Activated naive CD8-positive, alpha-beta T cell treated with anti-CD3 and anti-CD28 coated beads, Interleukin-2, amount 50 U/mL, for 24 hours (primary cell): Measurements from ENCODE around the gene JMJD1C.
A peak's percentile ranks its signal among the peaks of the same experiment; 100 is the strongest.
"Not testable (repeated sequence)": the region's sequence is repeated elsewhere in the genome, so short reads cannot be mapped to it uniquely, and the experiment has no call there.

ENCODE experiments used
- ATAC-seq: fragments of 150-1000 bp; cut with Tn5 transposase; one replicate; pipeline ENCODE4 v1.10.0; 2021
- DNase-seq: peaks from one replicate; pipeline ENCODE4 v3.0.0; 2021
- H3K27ac Mint-ChIP-seq: one replicate; pipeline ENCODE4 v1.8.0; 2021; ENCODE audit warnings: mild to moderate bottlenecking, mixed read lengths
- H3K27me3 Mint-ChIP-seq: one replicate; pipeline ENCODE4 v1.8.0; 2021; ENCODE audit warnings: mixed read lengths
- H3K36me3 Mint-ChIP-seq: one replicate; pipeline ENCODE4 v1.8.0; 2021; ENCODE audit warnings: low read depth, mixed read lengths
- H3K4me1 Mint-ChIP-seq: one replicate; pipeline ENCODE4 v1.8.0; 2021; ENCODE audit warnings: mixed read lengths
- H3K4me3 Mint-ChIP-seq: one replicate; pipeline ENCODE4 v1.8.0; 2021; ENCODE audit warnings: mild to moderate bottlenecking, moderate library complexity, mixed read lengths
- H3K9me3 Mint-ChIP-seq: one replicate; pipeline ENCODE4 v1.8.0; 2021; ENCODE audit warnings: mixed read lengths

Gene JMJD1C

DNA sequence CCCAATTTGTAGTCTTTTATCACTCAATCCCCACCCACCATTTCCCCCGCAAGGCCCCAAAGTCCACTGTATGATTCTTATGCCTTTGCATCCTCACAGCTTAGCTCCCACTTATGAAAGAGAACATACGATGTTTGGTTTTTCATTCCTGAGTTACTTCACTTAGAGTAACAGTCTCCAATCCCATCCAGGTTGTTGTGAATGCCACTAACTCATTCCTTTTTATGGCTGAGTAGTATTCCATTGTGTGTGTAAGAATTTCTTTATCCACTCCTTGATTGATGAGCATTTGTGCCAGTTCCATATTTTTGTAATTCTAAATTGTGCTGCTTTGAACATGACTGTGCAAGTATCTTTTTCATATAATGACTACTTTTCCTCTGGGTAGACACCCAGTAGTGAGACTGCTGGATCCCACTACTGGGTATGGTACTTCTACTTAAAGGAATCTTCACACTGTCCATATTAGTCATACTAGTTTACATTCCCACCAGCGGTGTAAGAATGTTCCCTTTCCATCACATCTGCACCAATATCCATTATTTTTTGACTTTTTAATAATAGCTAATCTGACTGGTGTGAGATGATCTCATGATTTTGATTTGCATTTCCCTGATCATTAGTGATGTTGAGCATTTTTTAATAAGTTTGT is 152.6 kb downstream of the JMJD1C start:
- ATAC-seq (no peak), DNase-seq (no peak)
- Mint-ChIP-seq H3K27me3 (no peaks in the 10 kb centered on the region), H3K36me3 (no peaks in the 10 kb centered on the region), H3K4me3 (no peak overlapping the region), H3K9me3 (no peaks in the 10 kb centered on the region), H3K4me1 (no peaks in the 10 kb centered on the region), H3K27ac (no peak overlapping the region)

GRCh38 chr10:63308628-63309027 is 157.1 kb downstream of the JMJD1C start:
- H3K4me3 Mint-ChIP-seq: no peak overlapping the region
- no peak for ATAC-seq
- no peaks in the 10 kb centered on the region for H3K27me3 Mint-ChIP-seq
- H3K36me3 Mint-ChIP-seq: no peaks in the 10 kb centered on the region
- no peaks in the 10 kb centered on the region for H3K4me1 Mint-ChIP-seq
- DNase-seq: no peak
- no peak overlapping the region for H3K27ac Mint-ChIP-seq
- no peaks in the 10 kb centered on the region for H3K9me3 Mint-ChIP-seq

DNA sequence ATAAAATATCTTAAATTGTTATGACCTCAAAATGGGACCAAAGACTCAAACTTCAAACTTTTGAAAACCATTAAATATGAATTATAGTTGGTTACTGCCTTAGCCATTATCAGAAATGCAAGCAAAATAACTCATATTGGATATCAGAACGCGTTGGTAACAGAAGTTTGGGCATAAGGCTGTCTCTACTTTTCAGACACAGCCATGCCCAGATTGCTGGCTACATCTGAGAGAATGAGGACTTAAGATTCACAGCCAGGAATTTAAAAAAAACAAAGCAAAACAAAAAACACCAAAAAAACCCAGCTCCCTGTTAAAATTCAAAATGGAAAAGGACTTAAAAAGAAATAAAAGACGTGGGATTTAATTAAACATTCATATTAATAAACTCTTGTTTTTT is 161.6 kb downstream of the JMJD1C start:
- Mint-ChIP-seq H3K36me3 (no peaks in the 10 kb centered on the region), H3K4me3 (no peak overlapping the region), H3K27me3 (no peaks in the 10 kb centered on the region), H3K27ac (no peak overlapping the region), H3K9me3 (no peaks in the 10 kb centered on the region), H3K4me1 (peaks cover 3% of the 10 kb centered on the region)
- ATAC-seq (no peak), DNase-seq (no peak)

DNA sequence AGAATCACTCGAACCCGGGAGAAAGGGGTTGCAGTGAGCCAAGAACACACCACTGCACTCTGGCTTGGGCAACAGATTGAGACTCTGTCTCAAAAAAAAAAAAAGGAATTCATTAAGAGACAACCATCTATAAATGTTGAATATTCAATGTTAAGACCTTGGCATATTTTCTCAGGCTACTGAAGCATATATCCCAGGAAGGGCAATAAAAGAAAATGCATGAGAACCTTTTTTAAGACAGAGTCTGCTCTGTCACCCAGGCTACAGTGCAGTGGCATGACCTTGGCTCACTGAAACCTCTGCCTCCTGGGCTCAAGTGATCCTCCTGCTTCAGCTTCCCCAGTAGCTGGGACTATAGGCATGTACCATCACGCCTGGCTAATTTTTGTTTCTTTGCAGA is 165.0 kb downstream of the JMJD1C start:
- Mint-ChIP-seq H3K36me3 (no peaks in the 10 kb centered on the region), H3K9me3 (no peaks in the 10 kb centered on the region), H3K4me1 (peaks cover 3% of the 10 kb centered on the region), H3K4me3 (no peak overlapping the region), H3K27ac (no peak overlapping the region), H3K27me3 (no peaks in the 10 kb centered on the region)
- DNase-seq (no peak), ATAC-seq (no peak)

DNA sequence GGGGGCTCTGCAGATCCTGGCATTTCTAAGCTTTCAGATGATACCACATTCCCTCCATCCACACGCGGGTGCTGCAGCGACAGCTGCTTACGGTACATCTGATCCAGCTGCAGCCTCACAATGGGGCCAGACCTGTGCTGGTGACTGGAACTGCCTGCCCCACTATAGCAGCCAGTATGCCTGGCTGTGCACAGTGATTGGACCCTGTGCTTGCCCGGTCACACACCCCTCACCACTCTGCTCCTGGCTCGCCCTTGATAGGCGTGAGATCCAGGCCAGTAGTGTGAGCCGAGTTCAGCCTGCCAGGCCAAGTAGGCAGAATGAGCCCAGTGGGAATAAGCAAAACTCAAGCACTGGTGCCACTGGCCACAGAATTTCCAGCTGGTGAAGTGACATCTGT is 167.8 kb downstream of the JMJD1C start:
- no peak overlapping the region for H3K27ac Mint-ChIP-seq
- no peak overlapping the region for H3K4me3 Mint-ChIP-seq
- no peak for DNase-seq
- H3K36me3 Mint-ChIP-seq: peaks cover 2% of the 10 kb centered on the region
- H3K9me3 Mint-ChIP-seq: no peaks in the 10 kb centered on the region
- H3K4me1 Mint-ChIP-seq: peaks cover 4% of the 10 kb centered on the region
- H3K27me3 Mint-ChIP-seq: no peaks in the 10 kb centered on the region
- ATAC-seq: no peak

DNA sequence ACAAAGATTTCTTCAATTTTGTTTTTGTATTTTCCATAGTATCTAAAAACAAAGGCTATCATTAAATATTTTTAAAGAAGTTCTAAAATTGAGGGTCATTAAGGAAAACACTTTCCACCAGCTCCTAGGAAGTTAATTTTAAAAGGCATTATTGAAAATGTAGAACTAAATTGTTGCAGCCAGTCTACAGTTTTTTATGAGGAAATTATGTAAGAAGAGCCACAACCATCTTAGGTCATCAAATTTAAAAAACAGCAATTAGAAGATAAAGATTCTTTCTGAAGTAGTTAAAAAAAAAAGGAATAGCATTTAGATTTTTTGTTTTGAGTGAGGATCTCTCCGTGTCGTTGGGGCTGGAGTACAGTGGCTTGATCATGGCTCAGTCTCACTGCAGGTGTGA is 171.0 kb downstream of the JMJD1C start:
- ATAC-seq (no peak), DNase-seq (no peak)
- peaks cover 2% of the 10 kb centered on the region for H3K36me3 Mint-ChIP-seq
- H3K4me1 Mint-ChIP-seq: peaks cover 2% of the 10 kb centered on the region
- H3K4me3 Mint-ChIP-seq: no peak overlapping the region
- H3K27me3 Mint-ChIP-seq: no peaks in the 10 kb centered on the region
- H3K9me3 Mint-ChIP-seq: no peaks in the 10 kb centered on the region
- H3K27ac Mint-ChIP-seq: no peak overlapping the region

GRCh38 chr10:63292847-63293246 is 172.9 kb downstream of the JMJD1C start:
- H3K27me3 Mint-ChIP-seq, H3K4me1 Mint-ChIP-seq: not testable (repeated sequence)

GRCh38 chr10:63288170-63288569 is 177.6 kb downstream of the JMJD1C start:
- H3K27ac Mint-ChIP-seq: no peak overlapping the region
- peaks cover 2% of the 10 kb centered on the region for H3K36me3 Mint-ChIP-seq
- ATAC-seq (no peak), DNase-seq (no peak)
- H3K9me3 Mint-ChIP-seq: no peaks in the 10 kb centered on the region
- H3K27me3 Mint-ChIP-seq: no peaks in the 10 kb centered on the region
- H3K4me3 Mint-ChIP-seq: no peak overlapping the region
- H3K4me1 Mint-ChIP-seq: peaks cover 8% of the 10 kb centered on the region

More at GRCh38 chr10:63292847-63293246, 172.9 kb downstream of the JMJD1C start:
- not testable (repeated sequence) for DNase-seq, H3K27ac Mint-ChIP-seq, ATAC-seq, H3K4me3 Mint-ChIP-seq, H3K36me3 Mint-ChIP-seq, H3K9me3 Mint-ChIP-seq

DNA sequence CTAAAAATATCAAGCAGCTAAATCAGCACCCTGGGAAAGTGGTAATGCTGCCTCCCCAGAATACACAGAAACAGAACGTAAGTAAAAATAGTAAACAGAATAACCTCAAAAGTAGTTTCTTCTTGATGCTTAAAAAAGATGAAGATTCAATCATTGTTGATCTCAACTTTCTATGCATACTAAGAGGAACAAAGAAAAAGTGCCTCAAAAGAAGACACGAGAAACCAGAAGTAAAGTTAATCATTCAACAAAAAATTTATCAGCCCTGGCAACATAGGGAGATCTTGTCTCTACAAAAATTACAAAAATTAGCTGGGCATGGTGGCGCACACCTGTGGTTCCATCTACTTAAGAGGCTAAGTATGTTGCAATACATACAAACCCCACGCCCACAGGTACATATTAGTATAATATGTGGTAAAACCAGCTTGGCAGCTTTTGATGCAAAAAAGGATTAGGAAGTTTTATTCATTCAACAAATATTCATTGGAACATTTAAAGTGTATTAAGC is 179.0 kb downstream of the JMJD1C start:
- Mint-ChIP-seq H3K27ac (no peak overlapping the region), H3K4me3 (no peak overlapping the region), H3K36me3 (no peaks in the 10 kb centered on the region), H3K4me1 (peaks cover 6% of the 10 kb centered on the region), H3K27me3 (no peaks in the 10 kb centered on the region), H3K9me3 (no peaks in the 10 kb centered on the region)
- ATAC-seq: no peak
- no peak for DNase-seq

DNA sequence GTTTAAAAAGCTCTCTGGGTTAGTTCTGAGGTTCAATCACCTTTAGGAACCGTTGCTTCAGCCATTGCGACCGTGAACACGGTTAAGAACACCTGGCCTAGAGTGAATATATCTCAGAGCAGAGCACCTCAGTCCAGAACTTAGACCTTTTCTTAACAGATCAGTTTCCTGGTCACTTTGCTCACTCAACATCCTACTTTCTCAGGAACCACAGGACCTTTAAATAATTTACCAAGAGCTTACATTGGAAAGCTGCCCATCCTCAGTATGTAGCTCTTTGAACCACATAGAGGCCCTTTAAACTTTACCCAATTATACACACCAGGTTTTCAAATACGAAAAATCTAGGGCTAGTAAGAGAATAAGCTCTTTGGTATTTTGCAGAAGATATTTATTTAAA is 179.4 kb downstream of the JMJD1C start:
- DNase-seq (no peak), ATAC-seq (no peak)
- Mint-ChIP-seq H3K27me3 (no peaks in the 10 kb centered on the region), H3K4me3 (no peak overlapping the region), H3K9me3 (no peaks in the 10 kb centered on the region), H3K4me1 (peaks cover 6% of the 10 kb centered on the region), H3K27ac (no peak overlapping the region), H3K36me3 (no peaks in the 10 kb centered on the region)

- not testable (repeated sequence) for DNase-seq, H3K36me3 Mint-ChIP-seq, H3K27me3 Mint-ChIP-seq, H3K9me3 Mint-ChIP-seq, H3K27ac Mint-ChIP-seq, H3K4me1 Mint-ChIP-seq, ATAC-seq, H3K4me3 Mint-ChIP-seq
These were observed 181.9 kb downstream of the JMJD1C start for GRCh38 chr10:63283901-63284300.

DNA sequence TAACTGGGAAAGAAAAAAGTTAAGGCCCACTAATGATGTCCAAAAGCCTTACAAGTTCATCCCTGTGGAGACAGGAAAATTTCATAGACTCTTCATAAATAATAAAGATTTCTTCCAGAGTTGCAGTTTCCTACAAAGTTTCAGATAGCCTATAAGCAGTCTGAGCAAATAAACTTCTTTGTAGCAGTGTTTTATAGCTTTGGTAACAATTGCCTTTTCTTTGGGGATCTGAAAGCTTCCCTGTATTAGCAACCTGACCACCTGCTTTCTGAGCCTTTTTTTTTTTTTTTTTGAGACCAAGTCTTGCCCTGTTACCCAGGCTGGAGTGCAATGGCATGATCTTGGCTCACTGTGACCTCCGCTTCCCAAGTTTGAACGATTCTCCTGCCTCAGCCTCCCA is 182.7 kb downstream of the JMJD1C start:
- Mint-ChIP-seq H3K4me1 (peaks cover 6% of the 10 kb centered on the region), H3K4me3 (no peak overlapping the region), H3K36me3 (no peaks in the 10 kb centered on the region), H3K27ac (no peak overlapping the region), H3K27me3 (no peaks in the 10 kb centered on the region), H3K9me3 (no peaks in the 10 kb centered on the region)
- no peak for ATAC-seq
- no peak for DNase-seq

DNA sequence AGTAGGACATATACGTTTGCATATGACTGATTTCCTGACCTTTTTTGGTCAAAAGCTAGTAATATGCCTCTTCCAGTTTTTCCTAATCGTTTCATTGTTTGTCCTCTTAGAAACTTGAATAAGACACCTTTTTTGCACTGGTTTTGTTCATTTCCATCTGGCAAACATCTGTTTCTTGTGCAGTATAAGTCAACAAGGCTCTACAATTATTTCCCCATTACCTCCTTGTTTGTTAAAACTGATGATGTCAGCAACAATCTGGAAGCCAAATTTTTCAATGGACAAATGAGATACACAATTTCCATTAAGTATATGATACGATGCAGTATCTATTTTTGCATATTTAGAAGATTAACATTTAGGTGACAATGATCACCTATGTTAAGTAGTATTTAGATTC is 183.8 kb downstream of the JMJD1C start:
- DNase-seq (no peak), ATAC-seq (no peak)
- peaks cover 6% of the 10 kb centered on the region for H3K4me1 Mint-ChIP-seq
- no peaks in the 10 kb centered on the region for H3K27me3 Mint-ChIP-seq
- no peaks in the 10 kb centered on the region for H3K9me3 Mint-ChIP-seq
- no peak overlapping the region for H3K4me3 Mint-ChIP-seq
- no peaks in the 10 kb centered on the region for H3K36me3 Mint-ChIP-seq
- H3K27ac Mint-ChIP-seq: no peak overlapping the region

DNA sequence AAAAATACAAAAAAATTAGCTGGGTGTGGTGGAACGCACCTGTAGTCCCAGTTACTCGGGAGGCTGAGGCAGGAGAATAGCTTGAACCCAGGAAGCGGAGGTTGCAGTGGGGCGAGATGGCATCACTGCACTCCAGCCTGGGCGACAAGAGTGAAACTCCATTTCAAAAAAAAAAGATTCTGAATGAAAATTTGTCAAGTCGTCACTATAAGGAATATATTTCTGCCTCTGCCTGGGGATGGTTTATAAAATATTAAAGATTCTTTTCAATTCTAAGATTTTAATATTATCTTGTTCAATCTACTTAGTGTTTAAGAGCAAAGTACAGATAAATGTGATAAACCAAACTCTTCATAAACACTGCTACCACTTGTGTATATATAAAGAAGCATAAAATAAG is 185.4 kb downstream of the JMJD1C start:
- no peak for ATAC-seq
- no peak for DNase-seq
- peaks cover 8% of the 10 kb centered on the region for H3K4me1 Mint-ChIP-seq
- no peaks in the 10 kb centered on the region for H3K9me3 Mint-ChIP-seq
- no peak overlapping the region for H3K4me3 Mint-ChIP-seq
- H3K27ac Mint-ChIP-seq: no peak overlapping the region
- no peaks in the 10 kb centered on the region for H3K36me3 Mint-ChIP-seq
- H3K27me3 Mint-ChIP-seq: no peaks in the 10 kb centered on the region

DNA sequence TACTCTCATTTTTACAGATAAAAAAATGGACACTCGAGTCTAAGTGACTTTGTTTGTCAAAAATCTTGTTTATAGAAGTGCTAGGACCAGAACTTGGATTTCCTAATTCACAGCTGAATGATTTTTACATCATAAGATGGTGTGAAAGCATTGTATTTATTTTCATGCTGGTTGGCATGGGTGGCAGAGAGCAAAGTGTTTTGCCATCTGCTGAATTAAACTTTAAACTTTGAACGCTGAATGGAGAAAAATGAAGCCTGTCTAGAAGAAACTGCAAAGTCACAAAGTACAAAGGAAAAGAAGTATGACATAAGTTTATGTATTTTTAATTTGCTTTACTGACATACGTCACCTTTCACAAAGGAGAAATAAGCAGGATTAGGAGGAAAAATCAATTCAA is 190.7 kb downstream of the JMJD1C start:
- DNase-seq: no peak
- no peak for ATAC-seq
- H3K9me3 Mint-ChIP-seq: no peaks in the 10 kb centered on the region
- H3K36me3 Mint-ChIP-seq: no peaks in the 10 kb centered on the region
- no peak overlapping the region for H3K4me3 Mint-ChIP-seq
- no peak overlapping the region for H3K27ac Mint-ChIP-seq
- no peaks in the 10 kb centered on the region for H3K27me3 Mint-ChIP-seq
- H3K4me1 Mint-ChIP-seq: peaks cover 29% of the 10 kb centered on the region

GRCh38 chr10:63273577-63273976 is 192.2 kb downstream of the JMJD1C start:
- DNase-seq: no peak
- peak overlapping the region; percentile 49 for H3K27ac Mint-ChIP-seq
- H3K9me3 Mint-ChIP-seq: no peaks in the 10 kb centered on the region
- peaks cover 34% of the 10 kb centered on the region for H3K4me1 Mint-ChIP-seq
- no peaks in the 10 kb centered on the region for H3K27me3 Mint-ChIP-seq
- H3K36me3 Mint-ChIP-seq: no peaks in the 10 kb centered on the region
- no peak overlapping the region for H3K4me3 Mint-ChIP-seq
- ATAC-seq: no peak
